ENCODE results near the gene CDH15.
"Not testable (repeated sequence)": the region's sequence is repeated elsewhere in the genome, so short reads cannot be mapped to it uniquely, and the experiment has no call there.

CDH15 gene

DNA sequence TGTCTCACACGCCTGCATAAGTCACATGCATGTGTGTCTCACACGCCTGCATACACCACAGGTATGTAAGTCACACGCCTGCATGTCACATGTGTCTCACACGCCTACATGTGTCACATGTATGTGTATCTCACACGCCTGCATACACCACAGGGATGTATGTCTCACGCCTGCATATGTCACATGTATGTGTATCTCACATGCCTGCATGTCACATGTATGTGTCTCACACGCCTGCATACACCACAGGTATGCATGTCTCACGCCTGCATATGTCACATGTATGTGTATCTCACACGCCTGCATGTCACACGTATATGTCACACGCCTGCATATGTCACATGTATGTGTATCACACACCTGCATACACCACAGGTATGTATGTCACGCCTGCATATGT, 13.8 kb upstream of the CDH15 start:
- DNase-seq: no peak

DNA sequence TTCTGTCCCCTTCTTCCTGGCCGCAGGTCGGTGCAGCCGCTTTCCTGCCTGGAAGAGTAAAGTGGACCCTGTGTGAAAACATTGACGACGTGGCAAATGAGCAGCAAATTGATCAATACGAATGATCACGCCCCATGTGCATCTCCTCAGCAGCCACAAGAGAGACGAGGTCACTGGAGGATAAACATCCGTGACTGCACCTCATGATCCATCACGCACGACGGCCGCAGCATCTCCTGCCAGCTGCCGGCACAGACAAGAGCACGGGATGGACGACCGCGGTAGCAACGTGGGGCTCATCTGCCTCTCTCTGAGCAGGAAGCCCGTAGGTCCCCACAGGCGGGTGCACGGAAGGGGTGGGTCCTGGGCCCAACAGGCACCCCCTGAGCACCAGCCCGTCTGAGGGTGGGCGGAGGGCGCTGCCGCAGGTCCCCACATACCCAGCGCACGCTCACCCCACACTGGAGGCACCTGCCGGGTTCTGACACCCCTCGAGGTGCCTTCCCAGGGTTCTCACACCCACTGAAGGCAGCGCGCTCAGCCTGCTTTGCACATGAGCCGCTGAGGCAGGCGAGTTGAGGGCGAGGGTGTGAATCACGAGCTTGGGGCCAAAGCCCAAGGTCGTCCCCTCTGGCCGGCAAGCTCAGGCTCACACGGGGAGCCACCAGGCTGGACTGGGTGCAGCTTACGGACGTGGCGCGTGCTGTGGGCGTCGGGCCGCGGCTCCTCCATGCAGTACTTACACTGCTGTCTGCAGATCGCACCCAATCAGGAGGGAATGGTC, 12.3 kb upstream of the CDH15 start:
- no peak for DNase-seq

DNA sequence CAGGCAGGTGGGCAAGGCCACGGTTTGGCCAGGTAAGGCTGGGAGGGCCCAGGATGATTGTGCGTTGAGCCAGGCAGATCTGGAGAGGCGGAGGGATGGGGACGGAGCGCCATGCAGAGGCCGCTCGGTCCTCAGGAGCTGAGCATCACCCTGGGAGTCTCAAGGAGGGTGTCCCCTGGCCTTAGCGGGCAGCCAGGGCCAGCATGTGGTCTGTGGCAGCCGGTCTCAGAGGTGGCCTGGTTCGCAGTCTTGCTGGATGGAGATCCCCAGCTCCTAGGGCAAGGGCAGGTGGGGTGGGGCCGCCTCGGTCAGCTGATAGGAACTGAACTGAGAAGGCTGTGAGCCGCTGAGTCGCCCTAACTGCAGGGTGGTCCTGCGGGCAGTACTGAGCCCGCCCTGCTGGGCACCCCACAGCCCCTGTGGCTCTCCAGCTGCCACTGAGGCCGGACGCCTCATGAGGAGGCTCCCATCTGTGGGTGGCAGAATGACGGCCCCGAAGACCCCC, 11.6 kb upstream of the CDH15 start:
- DNase-seq: no peak

DNA sequence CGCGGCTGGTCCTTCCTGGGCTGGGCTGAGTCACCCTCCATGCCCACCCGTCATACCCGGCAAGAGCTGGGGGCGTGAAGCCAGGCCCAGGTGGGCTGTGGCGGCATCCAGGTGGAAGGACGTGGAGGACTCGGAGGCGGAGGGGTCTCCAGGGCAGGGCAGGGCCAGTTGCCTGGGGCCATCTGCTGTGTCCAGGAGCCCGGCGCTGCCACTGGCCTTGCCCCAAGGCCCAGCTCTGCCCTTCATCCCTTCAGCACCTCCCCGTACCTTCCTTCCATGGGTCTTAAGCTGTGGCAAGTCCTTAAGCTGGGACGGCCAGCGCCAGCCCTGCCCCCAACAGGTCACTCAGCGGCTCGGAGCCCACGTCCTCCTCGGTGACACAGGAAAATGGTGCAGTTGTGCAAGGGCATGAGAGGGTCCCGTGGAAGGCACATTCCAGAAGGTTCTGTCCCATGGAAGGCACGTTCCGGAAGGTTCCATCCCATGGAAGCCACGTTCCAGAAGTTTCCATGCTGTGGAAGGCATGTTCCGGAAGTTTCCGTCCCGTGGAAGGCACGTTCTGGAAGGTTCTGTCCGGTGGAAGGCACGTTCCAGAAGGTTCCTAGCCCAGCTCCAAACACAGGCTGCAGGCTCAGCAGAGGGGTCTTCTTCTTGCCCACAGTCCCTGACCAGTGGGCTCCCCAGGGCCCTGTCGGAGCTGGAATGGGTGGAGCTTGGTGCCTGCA, 10.4 kb upstream of the CDH15 start:
- DNase-seq: no peak

DNA sequence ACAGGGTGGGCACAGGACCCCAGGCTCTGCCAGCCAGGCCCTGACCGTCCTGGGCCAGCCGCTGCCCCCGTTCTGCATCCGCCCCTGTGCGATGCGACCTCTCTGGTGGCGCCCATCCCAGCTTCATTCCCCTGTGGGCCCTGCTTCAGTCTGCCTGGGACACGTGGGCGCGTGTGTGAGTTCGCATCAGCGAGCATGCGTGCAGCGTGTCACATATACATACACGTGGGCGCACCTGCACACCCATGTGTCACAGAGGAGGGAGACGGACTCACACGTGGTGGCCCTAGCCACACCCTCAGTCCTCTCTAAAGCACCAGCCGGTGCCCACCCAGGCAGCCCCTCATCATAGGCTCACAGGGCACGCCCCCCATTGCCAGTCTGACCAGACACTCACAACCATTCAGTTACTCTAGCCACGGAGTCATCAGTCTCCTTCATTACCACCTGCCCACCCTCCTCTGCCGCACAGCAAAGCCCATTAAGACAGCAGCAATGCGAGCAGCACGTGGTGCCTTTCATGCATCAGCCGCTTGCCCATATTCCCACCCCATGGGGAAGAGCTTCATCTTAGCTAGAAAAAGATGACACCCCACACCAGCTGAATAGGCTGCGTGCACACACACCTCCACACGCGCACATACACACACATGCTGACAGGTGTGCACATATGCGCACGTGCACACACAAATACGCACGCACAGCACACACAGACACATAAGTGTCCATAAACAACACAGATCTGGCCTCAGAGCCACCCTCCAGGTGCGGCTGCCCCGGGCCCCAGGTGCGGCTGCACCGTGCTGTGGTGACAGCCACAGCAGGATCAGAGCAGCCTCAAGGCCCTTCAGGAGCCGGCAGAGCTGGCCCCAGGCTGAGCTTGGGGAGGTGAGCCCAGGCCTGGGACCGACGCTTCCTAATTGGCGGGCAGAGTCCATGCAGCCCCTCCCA, 9.5 kb upstream of the CDH15 start:
- no peak for DNase-seq

DNA sequence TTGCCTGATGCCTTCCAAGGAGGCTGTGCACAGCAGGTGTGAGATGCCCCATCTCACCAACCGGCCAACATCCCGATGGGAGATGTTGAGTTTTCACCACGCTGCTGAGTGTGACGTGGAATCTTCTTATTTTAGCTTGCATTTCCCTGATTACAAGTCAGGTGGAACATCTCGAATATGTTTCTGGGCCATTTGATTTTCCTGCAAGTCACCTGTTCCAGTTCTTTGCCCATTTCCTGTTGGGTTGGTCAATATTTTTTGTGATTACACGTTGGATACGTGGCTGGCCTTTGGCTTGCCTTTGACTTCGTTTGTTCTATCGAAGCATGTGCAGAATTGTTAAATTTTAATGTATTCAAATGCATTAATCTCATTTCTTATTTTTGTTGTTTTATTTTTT, 8.3 kb upstream of the CDH15 start:
- DNase-seq: no peak

DNA sequence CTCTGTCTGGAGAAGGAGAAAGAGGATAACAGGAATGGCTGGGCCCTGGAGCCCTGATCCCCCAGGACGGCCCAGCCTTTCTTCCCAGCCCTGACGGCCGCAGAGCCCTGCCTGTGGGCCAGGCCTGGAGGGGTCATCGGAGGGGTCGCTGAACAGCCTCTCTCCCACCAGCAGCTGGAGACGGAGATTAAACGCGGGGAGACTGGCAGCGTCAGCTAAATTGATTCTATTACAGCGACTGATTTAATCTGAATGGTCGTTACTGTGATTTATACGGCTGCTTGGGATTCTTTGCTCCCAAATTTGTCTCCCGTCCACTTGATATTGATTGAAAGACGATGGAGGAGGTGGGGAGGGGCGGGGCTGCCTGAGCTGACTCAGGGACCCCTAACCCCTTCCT, 7.1 kb upstream of the CDH15 start:
- no peak for DNase-seq

DNA sequence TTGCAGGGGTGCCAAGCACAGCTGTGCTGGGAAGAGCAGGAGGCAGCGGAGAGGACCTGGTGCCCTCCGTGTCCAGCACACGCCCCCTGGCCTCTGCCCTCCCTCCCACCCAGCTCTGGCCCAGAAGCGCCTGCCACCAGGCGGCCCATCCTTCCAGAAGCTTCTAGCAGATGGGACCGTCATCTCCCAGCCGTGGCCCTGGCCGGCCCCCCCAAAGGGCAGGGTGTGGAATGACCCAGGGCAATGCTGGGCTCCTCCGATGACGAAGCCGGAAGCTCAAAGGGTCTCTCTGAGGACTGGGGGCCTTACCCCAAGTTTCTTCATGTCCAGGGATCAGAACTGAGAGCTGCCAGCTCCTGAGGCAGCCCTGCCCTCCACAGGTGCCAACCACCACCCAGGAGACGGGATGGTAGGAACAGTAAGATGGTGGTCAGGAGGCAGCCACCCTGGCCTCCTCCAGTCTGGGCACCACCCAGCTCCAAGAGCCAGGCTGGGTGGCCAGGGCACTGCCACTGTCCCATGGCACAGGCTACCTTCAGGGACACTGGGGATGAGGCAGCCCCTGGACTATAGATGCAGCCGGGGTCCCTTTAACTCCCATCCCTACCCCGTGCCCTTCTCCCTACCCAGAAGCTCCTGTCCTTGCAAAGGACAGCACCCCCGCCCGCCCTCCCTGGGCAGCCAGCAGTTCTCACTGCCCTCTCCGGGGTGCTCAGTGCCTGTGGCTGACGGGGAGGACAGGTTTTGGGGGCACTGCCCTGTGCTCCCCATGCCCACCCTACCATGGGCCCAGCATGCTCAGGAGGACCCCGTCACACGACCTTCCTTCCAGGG, 6.5 kb upstream of the CDH15 start:
- no peak for DNase-seq

DNA sequence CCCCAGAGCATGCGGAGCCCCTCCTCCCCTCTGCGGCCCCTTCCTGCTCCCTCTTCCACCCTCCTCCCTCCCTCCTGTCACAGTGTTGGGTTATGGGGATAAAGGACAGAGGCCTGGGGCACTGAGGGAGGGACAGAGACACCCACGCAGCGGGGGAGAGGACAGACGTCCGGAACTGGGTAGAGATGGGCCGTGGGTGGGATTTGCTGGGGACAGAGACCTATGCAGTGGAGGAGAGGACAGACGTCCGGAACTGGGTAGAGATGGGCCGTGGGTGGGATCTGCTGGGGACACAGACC, 5.9 kb upstream of the CDH15 start:
- not testable (repeated sequence) for DNase-seq

DNA sequence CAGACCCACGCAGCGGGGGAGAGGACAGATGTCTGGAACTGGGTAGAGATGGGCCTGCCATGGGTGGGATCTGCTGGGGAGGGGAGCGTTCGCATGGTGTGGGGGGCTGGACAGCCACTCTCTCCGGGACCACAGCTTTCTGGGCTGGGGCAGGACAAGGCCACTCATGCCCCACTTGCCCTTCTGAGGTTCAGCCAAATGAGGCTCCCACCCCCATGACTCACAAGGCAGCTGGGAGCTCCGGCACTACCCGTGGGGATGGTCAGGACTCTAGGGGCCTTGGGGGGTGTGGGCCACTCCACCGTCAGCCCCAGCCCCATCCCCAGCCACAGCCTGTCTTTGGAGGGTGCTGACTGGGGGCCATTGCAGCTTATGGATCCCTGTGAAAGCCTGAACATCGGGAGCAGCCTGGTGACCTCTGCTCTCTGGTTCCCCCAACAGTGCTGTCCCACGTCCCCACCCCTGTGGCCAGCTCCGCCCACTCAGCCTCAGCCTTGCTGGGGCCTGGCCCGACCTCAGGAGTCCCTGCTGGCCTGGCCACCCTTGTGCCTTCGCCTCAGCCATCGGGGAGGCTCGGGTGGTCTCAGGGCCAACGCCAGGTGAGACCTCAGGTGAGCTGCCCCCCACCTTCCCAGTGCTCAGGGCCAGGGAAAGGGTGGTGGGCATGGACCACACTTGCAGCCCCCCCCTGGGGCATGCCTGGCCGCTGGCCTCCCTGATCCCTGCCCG, 4.7 kb upstream of the CDH15 start:
- DNase-seq: no peak

DNA sequence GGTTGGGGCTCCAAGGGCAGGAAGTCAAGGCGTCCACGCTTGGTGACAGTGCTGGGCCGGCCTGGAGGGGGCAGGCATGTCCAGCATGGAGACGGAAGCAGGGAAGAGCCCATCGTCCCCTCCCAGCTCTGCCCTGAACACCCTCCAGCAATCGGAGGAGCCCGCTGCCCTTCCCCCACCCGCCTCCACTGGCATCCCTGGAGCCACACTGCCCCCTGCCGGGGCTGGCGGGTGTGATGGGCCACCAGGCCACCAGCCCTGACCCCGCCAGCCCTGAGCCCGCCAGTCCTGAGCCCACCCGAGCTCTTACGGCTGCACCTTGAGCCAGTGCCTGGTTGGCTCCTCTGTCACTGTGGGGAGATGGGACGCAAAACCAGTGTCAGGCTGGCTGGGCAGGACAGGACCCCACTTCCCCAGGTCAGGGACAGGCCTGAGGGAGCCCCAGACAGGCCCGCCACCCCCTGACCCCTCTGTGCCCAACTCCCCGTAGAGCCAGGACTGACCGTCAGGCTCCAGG, 4.1 kb upstream of the CDH15 start:
- peak; percentile 83 to 89 for DNase-seq

DNA sequence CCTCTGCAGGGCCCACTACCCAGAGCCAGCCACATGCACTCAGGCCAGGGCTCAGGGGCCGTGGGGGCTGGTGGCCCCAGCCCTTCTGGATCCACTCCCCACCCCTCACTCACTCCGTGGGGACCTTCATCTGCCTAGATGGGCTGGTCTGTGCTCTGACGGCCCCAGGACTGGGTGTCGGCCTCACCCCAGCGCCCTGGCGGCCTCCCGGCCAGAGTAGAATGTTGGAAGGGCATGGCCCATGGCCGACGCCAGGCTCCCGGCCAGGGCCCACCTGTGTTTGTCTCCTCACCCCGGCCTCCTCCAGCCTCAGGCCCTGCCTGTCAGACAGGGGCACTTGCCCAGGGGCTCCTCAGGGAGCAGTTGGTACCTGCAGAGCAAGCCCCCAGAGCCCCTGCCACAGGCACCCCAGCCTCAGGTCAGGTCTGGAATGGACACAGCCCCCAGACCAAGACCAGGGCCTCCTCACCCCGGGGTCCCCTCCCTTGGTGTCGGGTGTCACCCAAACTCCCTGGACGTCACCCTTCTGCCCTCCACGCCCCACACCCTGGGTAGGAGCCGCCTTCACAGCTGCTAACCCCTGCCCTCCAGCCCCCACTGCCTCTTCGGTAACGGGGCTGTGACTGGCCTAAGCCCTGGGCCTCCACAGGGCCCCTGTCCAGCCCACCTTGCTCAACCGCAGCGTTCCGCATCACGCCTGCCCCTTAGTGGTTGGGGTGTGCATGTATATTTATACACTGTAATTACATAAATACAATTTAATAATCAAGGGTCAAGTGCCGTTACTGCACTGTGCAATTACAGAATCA, 3.0 kb upstream of the CDH15 start:
- DNase-seq: no peak

DNA sequence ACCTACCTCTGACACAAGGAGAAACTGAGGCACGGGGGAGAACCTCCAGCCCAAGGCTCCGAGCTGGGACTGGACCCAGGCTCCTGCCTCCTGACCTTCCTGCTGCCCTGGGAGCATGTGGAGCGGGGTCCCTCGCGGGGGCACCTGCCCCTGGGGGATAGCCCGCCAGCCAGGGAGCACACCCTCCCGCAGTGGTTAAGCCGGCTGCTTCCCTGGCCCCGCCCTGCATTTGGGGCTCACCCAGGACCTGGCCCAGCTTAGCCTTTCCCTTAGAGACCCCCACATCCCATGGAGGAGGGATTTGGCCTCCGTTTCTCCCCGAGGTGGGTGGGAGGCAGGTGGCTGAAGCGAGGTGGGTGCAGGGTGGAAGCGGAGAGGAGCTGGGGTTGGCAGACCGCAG, 1.8 kb upstream of the CDH15 start:
- DNase-seq: no peak

DNA sequence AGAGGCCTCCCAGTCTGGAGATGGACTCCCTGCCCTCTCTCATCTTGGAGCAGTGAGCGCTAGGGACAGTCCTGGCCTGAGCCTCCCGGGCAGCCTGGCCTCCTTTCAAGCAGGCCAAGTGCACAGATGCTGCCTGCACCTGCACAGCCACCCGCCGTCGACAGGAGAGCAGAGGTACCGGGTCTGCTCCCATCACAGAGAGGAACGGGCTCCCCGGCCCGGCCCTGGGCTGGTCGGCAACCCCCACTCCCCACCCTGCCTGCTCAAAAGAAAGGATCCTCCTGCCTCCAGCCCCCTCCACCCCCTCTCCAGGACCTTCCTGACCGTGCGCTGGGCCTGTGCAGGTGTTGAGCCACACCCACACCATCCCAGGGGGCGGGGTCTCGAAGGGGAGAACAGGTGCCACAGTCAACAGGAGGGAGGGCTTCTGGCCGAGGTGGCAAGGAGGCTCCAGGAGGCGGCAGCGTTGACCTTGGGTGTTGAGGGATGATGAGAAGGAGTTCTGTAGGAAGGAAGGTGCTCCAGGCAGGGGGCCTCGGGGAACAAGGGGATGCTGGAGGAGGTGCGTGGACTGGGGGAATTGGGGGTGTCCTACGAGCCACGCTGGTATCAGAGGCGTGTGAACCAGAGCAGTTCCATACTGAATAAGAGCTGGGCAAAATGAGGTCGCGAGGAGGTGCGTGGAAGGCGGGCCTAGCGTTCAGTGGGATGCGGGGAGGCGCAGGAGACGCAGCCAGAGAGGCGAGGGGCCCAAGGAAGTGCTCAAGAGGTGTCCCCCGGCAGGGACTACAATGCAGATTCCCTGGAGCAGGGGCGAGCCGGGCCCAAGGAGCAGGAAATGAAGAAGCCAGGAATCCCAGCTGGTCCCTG, 967 bp upstream of the CDH15 start:
- no peak for DNase-seq

DNA sequence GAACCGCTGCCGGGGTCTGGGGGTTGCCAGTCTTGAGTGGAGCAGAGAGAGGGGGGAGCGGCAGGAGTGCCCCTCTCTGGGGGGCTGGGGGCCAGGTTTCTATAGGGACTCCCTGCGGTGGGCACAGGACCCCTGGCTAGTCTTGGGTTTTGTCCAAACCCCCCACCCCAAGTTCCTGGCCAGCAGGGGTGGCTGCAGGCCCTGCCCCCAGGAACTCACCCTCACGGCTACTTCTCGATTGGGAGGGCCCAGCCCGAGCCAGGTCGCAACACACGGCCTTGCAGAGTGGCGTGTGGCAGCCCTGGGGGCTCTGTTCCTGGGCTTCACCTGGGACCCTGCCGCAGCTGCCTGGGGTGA, 601 bp downstream of the CDH15 start:
- no peak for DNase-seq

DNA sequence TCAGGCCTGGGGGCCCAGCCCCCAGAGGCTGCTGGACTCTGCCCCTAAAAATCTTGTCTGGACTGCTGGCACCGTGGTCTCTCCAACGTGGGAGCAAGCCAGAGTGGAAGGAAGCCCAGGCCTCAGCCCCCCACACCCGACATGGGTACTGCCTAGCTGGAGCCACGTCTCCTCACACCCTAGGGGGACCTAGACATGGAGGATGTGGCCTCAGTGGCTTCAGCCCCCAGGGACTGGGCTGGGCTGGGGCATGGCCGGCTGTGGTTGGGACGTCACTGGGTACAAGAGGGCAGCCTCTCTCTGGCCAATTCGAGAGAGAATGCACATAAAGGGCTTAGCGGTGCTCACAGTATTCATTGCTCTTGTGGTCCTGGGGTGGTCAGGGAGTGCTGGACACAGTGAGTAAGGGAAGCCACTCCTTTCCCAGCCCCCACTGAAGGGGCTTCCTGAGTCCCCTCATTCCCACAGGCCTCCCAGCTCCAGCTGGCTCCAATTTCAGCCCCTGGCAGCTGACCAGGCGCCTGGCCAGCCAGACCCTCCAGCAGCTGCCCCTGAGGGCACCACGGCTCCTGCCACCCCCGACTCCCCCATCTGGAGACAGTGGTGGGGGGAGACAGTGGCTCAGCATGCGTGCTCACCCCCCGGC, 1.1 kb downstream of the CDH15 start:
- DNase-seq: no peak

DNA sequence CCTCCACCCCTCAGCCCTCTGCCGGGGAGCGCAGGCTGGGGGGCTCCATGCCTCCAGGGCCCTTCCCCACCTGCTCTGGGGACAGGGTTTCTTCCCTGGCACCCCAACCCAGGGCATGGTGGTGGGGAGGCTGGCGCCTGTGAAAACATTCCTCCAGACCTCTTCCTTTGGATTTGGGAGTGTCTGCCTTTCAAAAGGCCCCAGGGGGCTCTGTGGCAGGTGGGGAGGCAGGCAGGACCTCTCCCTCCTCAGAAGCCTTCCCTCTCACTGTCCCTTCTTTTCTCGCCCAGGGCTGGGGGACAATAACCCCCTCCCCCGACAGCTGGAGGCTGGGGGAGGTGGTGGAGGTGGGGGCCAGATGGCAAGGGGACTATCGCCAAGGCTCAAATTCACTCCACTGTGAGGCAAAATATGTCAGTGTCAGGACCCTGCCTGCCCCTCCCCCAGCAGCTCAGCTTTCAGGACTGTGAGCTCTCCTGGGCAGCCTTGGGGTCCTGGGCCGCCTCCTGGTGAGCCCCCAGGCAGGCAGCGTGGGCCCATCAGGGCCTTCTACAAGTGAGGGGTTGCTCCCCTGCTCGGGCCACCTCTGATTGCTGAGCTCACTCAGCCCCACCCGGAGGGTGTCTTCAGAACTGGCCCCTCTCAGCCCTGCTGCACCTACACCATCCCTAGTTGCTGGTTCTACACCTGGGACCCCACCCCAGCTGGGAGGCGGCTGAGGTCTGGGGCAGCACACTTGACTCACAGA, 1.8 kb downstream of the CDH15 start:
- DNase-seq: no peak

DNA sequence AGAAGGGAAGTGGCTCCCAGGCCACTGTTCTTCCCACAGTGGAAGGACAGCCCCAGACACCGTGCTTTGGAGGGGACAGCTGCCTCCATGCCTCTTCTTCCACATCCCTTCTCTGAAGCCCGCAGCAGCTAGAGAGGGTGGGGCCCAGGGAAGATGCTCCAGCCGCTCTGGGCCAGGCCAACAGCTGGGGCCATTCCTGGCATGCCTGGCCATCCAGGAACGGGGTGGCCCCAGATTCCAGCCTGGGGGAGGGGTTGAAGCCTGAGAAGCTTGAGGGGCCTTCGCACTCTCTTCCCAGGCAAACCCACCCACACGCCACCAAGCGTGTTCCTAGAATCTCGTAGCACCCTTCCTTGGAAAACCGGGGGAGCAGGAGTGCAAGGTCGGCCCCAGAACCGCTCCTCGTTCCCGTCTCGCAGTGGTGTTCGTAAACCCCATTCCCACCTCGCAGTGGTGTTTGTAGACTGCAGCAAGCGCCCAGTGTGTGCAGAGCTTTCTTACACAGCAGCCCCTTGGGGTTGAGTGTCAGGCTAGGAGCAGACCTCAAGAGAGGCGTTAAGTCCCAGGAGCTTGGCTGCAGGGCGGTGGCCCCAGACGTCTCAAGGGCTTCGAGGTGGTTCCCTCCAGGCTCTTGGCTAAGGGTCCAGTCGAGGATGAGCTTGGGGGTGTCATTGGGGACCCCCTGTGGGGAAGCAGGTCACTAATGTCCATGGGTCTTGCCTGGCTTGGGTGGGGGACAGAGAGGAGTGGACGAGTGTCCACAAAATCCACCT, 2.7 kb downstream of the CDH15 start:
- DNase-seq: no peak

All from activated CD4-positive, alpha-beta T cell treated with anti-CD3 and anti-CD28 coated beads for 4 hours (primary cell).